Karpas-422 (cell line): ENCODE data around the gene FAM234A. TPM values are rescaled to one million over a fixed set of nuclear protein-coding genes. Genes with fewer than 3 reads are reported as not detected.
"Not testable (repeated sequence)": the region's sequence is repeated elsewhere in the genome, so short reads cannot be mapped to it uniquely, and the experiment has no call there.

Experiments used
- DNase-seq: peaks from one replicate; pipeline ENCODE4 v3.0.0-alpha.2; 2015
- H2AFZ ChIP-seq: fragments of 200-600 bp; sonication (generic); 2 replicates; pipeline ENCODE4 v1.6.1; 2014; ENCODE audit warnings: antibody characterized with exemption, low read length, mixed read lengths
- H3K27ac ChIP-seq: fragments of 200-600 bp; sonication (generic); 2 replicates; pipeline ENCODE4 v1.5.1; 2014; ENCODE audit warnings: mild to moderate bottlenecking, low read length, moderate library complexity
- H3K27me3 ChIP-seq: fragments of 200-600 bp; sonication (generic); 2 replicates; pipeline ENCODE4 v1.6.1; 2014; ENCODE audit warnings: low read length, mixed read lengths
- H3K36me3 ChIP-seq: fragments of 200-600 bp; sonication (generic); 2 replicates; pipeline ENCODE4 v1.6.1; 2014; ENCODE audit warnings: low read length, mixed read lengths; ENCODE audit not compliant: insufficient read depth
- H3K4me1 ChIP-seq: fragments of 200-600 bp; sonication (generic); 2 replicates; pipeline ENCODE4 v1.6.1; 2014; ENCODE audit warnings: mild to moderate bottlenecking, low read length, mixed read lengths
- H3K4me2 ChIP-seq: fragments of 200-600 bp; sonication (generic); 2 replicates; pipeline ENCODE4 v1.6.1; 2014; ENCODE audit warnings: low read length, low read depth, mild to moderate bottlenecking; ENCODE audit not compliant: poor library complexity, severe bottlenecking
- H3K4me3 ChIP-seq: fragments of 200-600 bp; sonication (generic); 2 replicates; pipeline ENCODE4 v1.5.1; 2014; ENCODE audit warnings: mild to moderate bottlenecking, antibody characterized with exemption, low read length, mixed read lengths
- H3K79me2 ChIP-seq: fragments of 200-600 bp; sonication (generic); 2 replicates; pipeline ENCODE4 v1.6.1; 2014; ENCODE audit warnings: mild to moderate bottlenecking, low read length, mixed read lengths
- H3K9ac ChIP-seq: fragments of 200-600 bp; sonication (generic); 2 replicates; pipeline ENCODE4 v1.6.0; 2014; ENCODE audit warnings: low read length
- H3K9me2 ChIP-seq: fragments of 200-600 bp; sonication (generic), shearing (Covaris generic); replicated peaks from 2 replicates; pipeline ENCODE4 v1.6.0; 2014; ENCODE audit warnings: mild to moderate bottlenecking, low read length, moderate library complexity; ENCODE audit not compliant: insufficient read depth
- H3K9me3 ChIP-seq: fragments of 300-700, 200-600 bp; sonication (generic); 2 replicates; pipeline ENCODE4 v1.6.1; 2014; ENCODE audit warnings: low read length, mixed read lengths
- H4K20me1 ChIP-seq: fragments of 200-600 bp; sonication (generic); 2 replicates; pipeline ENCODE4 v1.6.1; 2014; ENCODE audit warnings: mild to moderate bottlenecking, antibody characterized with exemption, low read length, low read depth; ENCODE audit not compliant: insufficient read depth
- total RNA-seq: library from RNA; depleted of rRNA; stranded (reverse); fragments of >200 nt; shearing (Covaris generic); gene quantifications from 2 replicates; pipeline ENCODE4 v1.2.3, GENCODE V29; 2014; ENCODE audit warnings: low replicate concordance

FAM234A gene
- total RNA-seq, 1 experiment from 2014 or later = 12.2 TPM

DNA sequence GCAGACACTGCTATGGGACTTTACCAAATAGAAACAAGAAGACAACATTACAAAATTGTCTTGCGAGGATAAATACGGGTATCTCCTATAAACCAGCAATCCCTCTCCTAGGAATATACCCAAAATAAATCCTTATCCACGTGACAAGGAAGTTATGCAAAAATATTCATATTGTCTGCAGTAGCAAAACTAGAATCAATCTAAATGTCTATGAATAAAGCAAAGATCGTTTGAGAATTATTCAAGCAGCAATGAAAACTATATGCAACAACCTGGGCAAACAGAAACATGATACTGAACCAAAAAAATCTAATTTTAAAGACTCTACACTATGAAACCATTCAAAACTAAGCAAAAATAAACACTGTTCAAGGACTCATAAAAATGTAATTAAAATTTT lies 14.6 kb upstream of the FAM234A start:
- peaks cover 57% of the 10 kb centered on the region for H3K79me2 ChIP-seq
- no peaks in the 10 kb centered on the region for H3K9me3 ChIP-seq
- no peaks in the 10 kb centered on the region for H3K9me2 ChIP-seq
- no peak overlapping the region for H3K27ac ChIP-seq
- no peaks in the 10 kb centered on the region for H4K20me1 ChIP-seq
- peaks cover 33% of the 10 kb centered on the region for H3K36me3 ChIP-seq
- no peak for DNase-seq
- H3K9ac ChIP-seq = no peak overlapping the region
- H3K4me1 ChIP-seq = no peaks in the 10 kb centered on the region
- no peaks in the 10 kb centered on the region for H3K27me3 ChIP-seq
- H3K4me2 ChIP-seq = no peak overlapping the region
- no peak overlapping the region for H3K4me3 ChIP-seq
- H2AFZ ChIP-seq = no peak overlapping the region

DNA sequence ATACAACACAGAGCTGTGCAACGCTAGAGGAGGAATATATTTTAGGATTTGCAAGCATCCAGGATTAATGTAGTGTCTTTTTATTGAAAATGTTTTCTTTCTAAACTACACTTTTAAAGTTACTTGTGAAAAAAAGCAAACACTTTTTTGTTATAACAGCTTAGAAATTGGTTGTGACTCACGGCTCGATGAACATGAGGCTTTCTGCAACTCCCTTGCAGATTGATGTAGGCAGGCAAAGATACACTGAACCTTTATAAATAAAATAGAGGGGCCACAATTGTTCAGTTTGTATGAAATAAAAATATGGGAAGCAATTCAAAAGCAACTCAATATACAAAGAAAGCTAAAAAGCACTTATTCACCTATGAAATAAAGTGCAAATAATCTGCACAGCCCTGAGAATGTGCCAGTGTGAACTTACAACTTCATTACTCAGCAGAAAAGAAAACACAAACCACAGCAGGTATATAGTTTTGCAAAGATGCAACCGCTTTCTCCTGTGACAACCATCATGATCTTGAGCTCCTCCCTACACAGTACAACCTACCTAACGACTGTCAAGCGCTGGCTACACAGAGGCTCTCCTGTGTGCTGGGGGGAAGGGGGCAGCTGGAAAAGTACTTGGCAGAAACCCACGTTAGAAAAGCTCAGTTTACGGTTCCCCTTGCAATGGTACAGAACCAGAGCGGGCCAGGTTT lies 6.3 kb upstream of the FAM234A start:
- H4K20me1 ChIP-seq = peaks cover 24% of the 10 kb centered on the region

DNA sequence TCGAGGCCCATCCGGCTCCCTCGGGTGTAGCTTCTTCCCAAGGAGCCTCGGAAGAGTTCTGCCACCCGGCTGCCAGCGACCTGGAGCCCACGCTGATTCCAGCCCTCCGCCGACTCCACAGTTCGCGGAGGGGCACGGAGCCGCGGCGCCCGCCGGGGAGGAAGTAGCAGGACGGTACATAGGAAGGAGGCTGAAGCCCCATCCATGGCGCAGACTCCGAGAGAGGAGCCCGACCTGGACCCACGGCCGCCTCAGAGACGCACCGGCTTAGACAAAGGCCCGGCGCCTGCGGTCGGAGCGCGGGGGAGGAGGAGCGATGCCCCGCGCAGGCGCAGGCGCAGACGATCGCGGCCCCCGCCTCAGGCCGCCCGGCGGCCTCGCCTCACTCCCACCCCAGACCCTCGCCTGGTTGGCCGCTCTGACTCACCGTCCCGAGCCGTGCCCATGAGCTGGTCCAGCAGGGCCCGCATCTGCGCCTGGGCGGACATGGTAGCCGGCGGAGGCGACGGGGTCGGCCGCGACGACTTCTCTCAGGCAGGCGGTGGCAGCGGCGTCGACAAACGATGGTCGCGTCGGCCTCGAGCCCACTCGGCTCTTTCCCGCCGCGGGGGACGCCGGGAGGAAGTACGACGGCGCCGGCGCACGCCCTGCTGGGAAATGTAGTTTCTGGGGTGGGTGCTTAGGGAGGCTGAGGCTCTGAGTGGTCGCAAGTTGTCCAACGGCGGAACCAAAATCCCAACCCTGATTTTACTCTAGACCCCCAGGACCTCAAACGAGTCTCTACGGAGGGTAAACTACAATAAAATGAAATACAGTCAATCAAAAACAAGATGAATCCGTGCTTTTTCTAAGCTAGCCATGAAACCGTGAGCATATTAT lies 5.5 kb upstream of the FAM234A start, which contains the start of gene LUC7L:
Gene LUC7L, minus strand, starts transcription at position 598 of the 879 bp plus-strand sequence. Its CDS starts 110 bp downstream, at position 488.
- DNase-seq = peak; percentile 95
- Histone ChIP-seq H3K4me1 (peaks cover 24% of the 10 kb centered on the region), H3K9me2 (no peaks in the 10 kb centered on the region), H3K9ac (peak within 1 kb of the TSS; percentile 94), H2AFZ (peak within 1 kb of the TSS; percentile 14; the same call in 1 of the 2 replicates), H3K36me3 (peaks cover 29% of the 10 kb centered on the region), H3K4me2 (peak within 1 kb of the TSS; percentile 97), H3K27ac (peak within 1 kb of the TSS; percentile 52), H3K4me3 (peak within 1 kb of the TSS; percentile 95), H4K20me1 (peaks cover 24% of the 10 kb centered on the region), H3K79me2 (peaks cover 43% of the 10 kb centered on the region), H3K27me3 (no peaks in the 10 kb centered on the region), H3K9me3 (no peaks in the 10 kb centered on the region)

More for the DNA sequence above, 6.3 kb upstream of the FAM234A start:
- Histone ChIP-seq H3K27ac (peak overlapping the region; percentile 52), H3K4me1 (peaks cover 18% of the 10 kb centered on the region), H3K9me2 (no peaks in the 10 kb centered on the region), H3K4me3 (peak overlapping the region; percentile 95), H2AFZ (0 out of 2 replicates have a peak overlapping the region, but pooled peaks have one; percentile 14), H3K27me3 (no peaks in the 10 kb centered on the region), H3K36me3 (peaks cover 29% of the 10 kb centered on the region), H3K79me2 (peaks cover 50% of the 10 kb centered on the region), H3K9me3 (no peaks in the 10 kb centered on the region), H3K9ac (peak overlapping the region; percentile 94), H3K4me2 (peak overlapping the region; percentile 97)
- DNase-seq = peak; percentile 53

DNA sequence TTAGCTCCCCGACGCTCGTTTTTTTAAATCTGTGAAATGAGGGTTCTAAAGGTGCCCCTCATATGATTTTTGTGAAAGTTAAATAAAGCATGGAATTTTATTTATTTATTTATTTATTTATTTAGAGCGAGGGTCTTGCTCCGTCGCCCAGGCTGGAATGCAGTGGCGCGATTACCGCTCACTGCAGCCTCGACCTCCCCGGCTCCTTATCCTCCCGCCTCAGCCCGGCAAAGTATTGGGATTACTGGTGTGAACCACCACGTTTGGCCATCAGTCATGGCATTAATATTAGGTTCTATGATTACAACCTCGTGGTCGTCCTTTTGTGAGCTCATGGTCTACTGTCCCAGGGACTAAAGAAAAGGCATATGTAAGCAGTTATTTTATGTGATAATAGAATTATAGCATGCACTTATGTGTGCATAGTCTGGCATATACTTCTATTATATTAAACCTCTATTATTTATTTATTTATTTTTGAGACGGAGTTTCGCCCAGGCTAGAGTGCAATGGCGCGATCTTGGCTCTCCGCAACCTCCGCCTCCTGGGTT lies 4.8 kb upstream of the FAM234A start:
- peak overlapping the region; percentile 94; the same call in 1 of the 2 replicates for H3K9ac ChIP-seq
- no peaks in the 10 kb centered on the region for H3K9me3 ChIP-seq
- H3K4me1 ChIP-seq = peaks cover 24% of the 10 kb centered on the region
- peaks cover 27% of the 10 kb centered on the region for H3K36me3 ChIP-seq
- peaks cover 40% of the 10 kb centered on the region for H3K79me2 ChIP-seq
- DNase-seq = peak; percentile 50
- peak overlapping the region; percentile 97 for H3K4me2 ChIP-seq
- H2AFZ ChIP-seq = no peak overlapping the region
- no peaks in the 10 kb centered on the region for H3K9me2 ChIP-seq
- H3K4me3 ChIP-seq = peak overlapping the region; percentile 95
- H4K20me1 ChIP-seq = peaks cover 24% of the 10 kb centered on the region
- H3K27me3 ChIP-seq = no peaks in the 10 kb centered on the region
- no peak overlapping the region for H3K27ac ChIP-seq

DNA sequence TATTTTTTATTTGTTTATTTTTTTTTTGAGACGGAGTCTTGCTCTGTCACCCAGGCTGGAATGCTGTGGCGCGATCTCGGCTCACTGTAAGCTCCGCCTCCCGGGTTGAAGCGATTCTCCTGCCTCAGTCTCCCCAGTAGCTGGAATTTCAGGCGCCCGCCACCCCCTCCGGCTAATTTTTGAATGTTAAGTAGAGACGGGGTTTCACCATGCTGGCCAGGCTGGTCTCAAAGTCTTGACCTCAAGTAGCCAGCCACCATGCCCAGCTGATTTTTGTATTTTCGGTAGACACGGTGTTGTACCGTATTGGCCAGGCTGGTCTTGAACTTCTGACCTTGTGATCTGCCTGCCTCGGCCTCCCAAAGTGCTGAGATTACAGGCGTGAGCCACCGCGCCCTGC lies 4.3 kb upstream of the FAM234A start:
- not testable (repeated sequence) for H3K27me3 ChIP-seq, H3K9ac ChIP-seq, H3K4me3 ChIP-seq, H2AFZ ChIP-seq, H3K9me2 ChIP-seq, H3K27ac ChIP-seq, H3K9me3 ChIP-seq, H3K4me2 ChIP-seq, DNase-seq
- peaks cover 24% of the 10 kb centered on the region for H4K20me1 ChIP-seq
- H3K4me1 ChIP-seq = peaks cover 24% of the 10 kb centered on the region
- H3K79me2 ChIP-seq = peaks cover 41% of the 10 kb centered on the region
- H3K36me3 ChIP-seq = peaks cover 26% of the 10 kb centered on the region

DNA sequence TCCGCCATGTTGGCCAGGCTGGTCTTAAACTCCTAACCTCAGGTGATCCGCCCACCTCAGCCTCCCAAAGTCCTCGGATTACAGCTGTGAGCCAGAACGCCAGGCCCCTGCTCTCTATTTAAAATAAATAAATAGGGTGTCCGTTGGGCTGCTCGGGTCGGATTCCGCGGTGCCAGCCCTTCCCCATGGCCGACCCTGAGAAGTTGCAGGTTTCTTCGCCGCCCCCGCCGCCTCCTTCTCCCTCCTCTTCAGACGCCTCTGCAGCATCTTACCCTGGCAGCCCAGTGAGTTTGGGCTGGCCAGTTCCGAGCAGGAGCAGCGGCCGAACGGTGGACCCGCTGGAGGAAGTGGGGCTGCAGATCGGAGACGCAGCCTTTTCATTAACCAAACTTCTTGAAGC lies 3.7 kb upstream of the FAM234A start:
- H3K79me2 ChIP-seq = peaks cover 42% of the 10 kb centered on the region
- H2AFZ ChIP-seq = no peak overlapping the region
- H3K9ac ChIP-seq = no peak overlapping the region
- no peaks in the 10 kb centered on the region for H3K9me3 ChIP-seq
- no peak overlapping the region for H3K4me3 ChIP-seq
- no peaks in the 10 kb centered on the region for H3K9me2 ChIP-seq
- H3K4me2 ChIP-seq = no peak overlapping the region
- peaks cover 22% of the 10 kb centered on the region for H3K36me3 ChIP-seq
- no peak overlapping the region for H3K27ac ChIP-seq
- no peak for DNase-seq
- no peaks in the 10 kb centered on the region for H3K27me3 ChIP-seq
- peaks cover 24% of the 10 kb centered on the region for H4K20me1 ChIP-seq
- peaks cover 28% of the 10 kb centered on the region for H3K4me1 ChIP-seq

DNA sequence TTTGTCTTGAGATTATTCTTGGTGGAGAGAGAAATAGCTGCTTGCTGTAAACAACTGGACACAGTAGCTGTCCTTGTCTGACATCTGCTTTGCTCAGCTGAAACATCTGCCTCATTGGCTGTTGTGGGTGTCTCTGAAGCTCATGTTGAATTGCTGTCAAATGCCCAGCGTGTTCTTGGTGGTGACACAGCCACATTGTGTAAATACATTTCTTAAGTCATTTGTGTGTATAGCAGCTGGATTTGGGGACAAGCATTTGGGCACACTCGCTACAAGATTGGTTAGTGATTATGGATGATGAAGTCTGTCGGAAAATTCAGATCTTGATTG lies 5.3 kb downstream of the FAM234A start:
- peaks cover 61% of the 10 kb centered on the region for H3K79me2 ChIP-seq
- no peaks in the 10 kb centered on the region for H3K36me3 ChIP-seq
- H4K20me1 ChIP-seq = no peaks in the 10 kb centered on the region
- H3K9me3 ChIP-seq = no peaks in the 10 kb centered on the region
- no peak overlapping the region for H2AFZ ChIP-seq
- no peaks in the 10 kb centered on the region for H3K9me2 ChIP-seq
- no peaks in the 10 kb centered on the region for H3K27me3 ChIP-seq
- H3K4me3 ChIP-seq = no peak overlapping the region
- peaks cover 4% of the 10 kb centered on the region; the same call in 1 of the 2 replicates for H3K4me1 ChIP-seq
- H3K27ac ChIP-seq = no peak overlapping the region
- H3K4me2 ChIP-seq = no peak overlapping the region
- no peak for DNase-seq
- no peak overlapping the region for H3K9ac ChIP-seq

DNA sequence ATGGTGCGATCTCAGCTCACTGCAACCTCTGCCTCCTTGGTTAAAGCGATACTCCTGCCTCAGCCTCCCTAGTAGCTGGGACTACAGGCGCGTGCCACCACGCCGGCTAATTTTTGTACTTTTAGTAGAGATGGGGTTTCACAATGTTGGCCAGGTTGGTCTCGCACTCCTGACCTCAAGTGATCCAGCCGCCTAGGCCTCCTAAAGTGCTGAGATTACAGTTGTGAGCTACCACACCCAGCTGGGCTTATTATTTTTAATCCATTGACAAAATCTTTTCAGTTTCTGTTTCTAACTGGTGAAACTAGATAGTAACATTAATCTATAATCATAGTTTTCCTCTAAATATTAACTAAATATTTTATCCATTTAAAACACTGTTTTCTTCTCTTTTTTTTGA lies 5.9 kb downstream of the FAM234A start:
- DNase-seq = no peak
- H3K9me2 ChIP-seq = no peaks in the 10 kb centered on the region
- no peaks in the 10 kb centered on the region for H3K36me3 ChIP-seq
- H3K4me3 ChIP-seq = no peak overlapping the region
- H3K4me2 ChIP-seq = no peak overlapping the region
- no peaks in the 10 kb centered on the region for H4K20me1 ChIP-seq
- H3K9me3 ChIP-seq = no peaks in the 10 kb centered on the region
- peaks cover 2% of the 10 kb centered on the region; the same call in 1 of the 2 replicates for H3K4me1 ChIP-seq
- no peaks in the 10 kb centered on the region for H3K27me3 ChIP-seq
- no peak overlapping the region for H3K9ac ChIP-seq
- H2AFZ ChIP-seq = no peak overlapping the region
- no peak overlapping the region for H3K27ac ChIP-seq
- H3K79me2 ChIP-seq = peaks cover 61% of the 10 kb centered on the region
